ENCODE results near the gene NFS1.

GRCh38 chr20:35730583-35731468 is 31.7 kb upstream of the NFS1 start:
- TF ChIP-seq POLR2A (IDR thresholded peaks at IDR 0.05; ENCODE audit: low read depth, low read length), result no peak
- TF ChIP-seq POLR2AphosphoS5 (IDR thresholded peaks at IDR 0.05; ENCODE audit: low read depth, low read length), result no peak
- TF ChIP-seq TAF1 (IDR thresholded peaks at IDR 0.05; ENCODE audit: borderline replicate concordance, low read depth, low read length), result no peak

Measured in GM12892 (cell line).